ENCODE measurements around the gene CALB2.

GRCh38 chr16:71407731-71408130, 49.2 kb downstream of the CALB2 start:
- TF ChIP-seq CHD2 (IDR thresholded peaks at IDR 0.05; ENCODE audit: low read length) (no peak), EP300 (IDR thresholded peaks at IDR 0.05; ENCODE audit: borderline replicate concordance in 1 of 2, low read depth in 2 of 2, low read length in 2 of 2) (no peak), SIN3A (conservative IDR thresholded peaks at IDR 0.05 in 1 of 2, IDR thresholded peaks at IDR 0.05 in 1 of 2; ENCODE audit: low read depth in 1 of 2, low read length in 2 of 2) (no peak), EGR1 (IDR thresholded peaks at IDR 0.05; ENCODE audit: borderline replicate concordance, low read depth, low read length) (no peak), POLR2A (IDR thresholded peaks at IDR 0.05; ENCODE audit: control extremely low read depth in 1 of 2, low read depth in 2 of 2, low read length in 2 of 2) (no peak), JUND (IDR thresholded peaks at IDR 0.05; ENCODE audit: low read length) (no peak), BCL11A (IDR thresholded peaks at IDR 0.05; ENCODE audit: low read depth in 2 of 2, low read length in 2 of 2) (no peak), RAD21 (IDR thresholded peaks at IDR 0.05 in 1 of 2, conservative IDR thresholded peaks at IDR 0.05 in 1 of 2; ENCODE audit: low read depth in 2 of 2, low read length in 2 of 2) (no peak)
- TF ChIP-seq, protein P1, sequence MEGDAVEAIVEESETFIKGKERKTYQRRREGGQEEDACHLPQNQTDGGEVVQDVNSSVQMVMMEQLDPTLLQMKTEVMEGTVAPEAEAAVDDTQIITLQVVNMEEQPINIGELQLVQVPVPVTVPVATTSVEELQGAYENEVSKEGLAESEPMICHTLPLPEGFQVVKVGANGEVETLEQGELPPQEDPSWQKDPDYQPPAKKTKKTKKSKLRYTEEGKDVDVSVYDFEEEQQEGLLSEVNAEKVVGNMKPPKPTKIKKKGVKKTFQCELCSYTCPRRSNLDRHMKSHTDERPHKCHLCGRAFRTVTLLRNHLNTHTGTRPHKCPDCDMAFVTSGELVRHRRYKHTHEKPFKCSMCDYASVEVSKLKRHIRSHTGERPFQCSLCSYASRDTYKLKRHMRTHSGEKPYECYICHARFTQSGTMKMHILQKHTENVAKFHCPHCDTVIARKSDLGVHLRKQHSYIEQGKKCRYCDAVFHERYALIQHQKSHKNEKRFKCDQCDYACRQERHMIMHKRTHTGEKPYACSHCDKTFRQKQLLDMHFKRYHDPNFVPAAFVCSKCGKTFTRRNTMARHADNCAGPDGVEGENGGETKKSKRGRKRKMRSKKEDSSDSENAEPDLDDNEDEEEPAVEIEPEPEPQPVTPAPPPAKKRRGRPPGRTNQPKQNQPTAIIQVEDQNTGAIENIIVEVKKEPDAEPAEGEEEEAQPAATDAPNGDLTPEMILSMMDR (IDR thresholded peaks at IDR 0.05; ENCODE audit: control extremely low read depth in 1 of 3, insufficient read depth in 1 of 3, low read depth in 1 of 3, low read length in 3 of 3): no peak

Measured in H1 (cell line).